HEK293 (cell line): Measurements from ENCODE around the gene KLHL29.

ENCODE experiments used
- CTCF ChIA-PET: fragments of 350-600 bp; formaldehyde crosslinking; extraction: SDS; loops from one replicate; lab custom pipeline; 2021; ENCODE audit warnings: antibody characterized with exemption; lab: Yijun Ruan, JAX
- POLR2A ChIA-PET: fragments of 300-600 bp; formaldehyde crosslinking; extraction: SDS; loops from one replicate; lab custom pipeline; 2020; ENCODE audit warnings: antibody characterized with exemption, inconsistent platforms; lab: Yijun Ruan, JAX
- H3K27ac ChIP-seq: fragments of 200-500 bp; sonication (Bioruptor generic); 2 replicates; pipeline ENCODE4 v1.5.1; 2014; ENCODE audit warnings: low read depth, low read length, control low read depth, inconsistent platforms; ENCODE audit errors: extremely low read depth
- H3K36me3 ChIP-seq, 2 experiments: fragments of 200-500 bp in 1 of 2; sonication (Bioruptor generic) in 1 of 2; 1 replicate in 1 of 2; 2 replicates in 1 of 2; pipeline ENCODE4 v1.5.1; 2014 to 2017; ENCODE audit warnings: inconsistent platforms in 2 of 2, low read length in 2 of 2; ENCODE audit not compliant: control insufficient read depth in 2 of 2, insufficient read depth in 1 of 2
- H3K4me1 ChIP-seq: fragments of 200-500 bp; sonication (Bioruptor generic); 2 replicates; pipeline ENCODE4 v1.5.1; 2014; ENCODE audit warnings: mild to moderate bottlenecking, low read length, inconsistent platforms; ENCODE audit not compliant: control insufficient read depth, insufficient read depth
- H3K4me3 ChIP-seq: 2 replicates; pipeline ENCODE4 v1.5.1; 2011; ENCODE audit warnings: low read depth, mild to moderate bottlenecking, control low read depth, low read length, moderate library complexity
- H3K9me3 ChIP-seq: fragments of 200-500 bp; sonication (Bioruptor generic); 2 replicates; pipeline ENCODE4 v1.5.1; 2014; ENCODE audit warnings: low read depth, low read length, inconsistent platforms; ENCODE audit not compliant: control insufficient read depth, insufficient read depth
- KLF7 ChIP-seq: fragments of 450-650 bp; formaldehyde crosslinking; IDR thresholded peaks from 2 replicates; pipeline ENCODE4 v1.5.1; 2016; ENCODE audit warnings: missing biosample characterization, missing genetic modification characterization, borderline replicate concordance
- PRDM2 ChIP-seq: fragments of 450-650 bp; formaldehyde crosslinking; IDR thresholded peaks from 2 replicates; pipeline ENCODE4 v1.5.1; 2016; ENCODE audit warnings: missing biosample characterization, missing genetic modification characterization, borderline replicate concordance
- REPIN1 ChIP-seq: fragments of 450-650 bp; formaldehyde crosslinking; IDR thresholded peaks from 2 replicates; pipeline ENCODE4 v1.5.1; 2017; ENCODE audit warnings: missing biosample characterization, missing genetic modification characterization, low read depth
- SALL2 ChIP-seq: fragments of 450-650 bp; formaldehyde crosslinking; IDR thresholded peaks from 2 replicates; pipeline ENCODE4 v1.5.0; 2017; ENCODE audit warnings: missing biosample characterization, mild to moderate bottlenecking, missing genetic modification characterization, borderline replicate concordance
- ZNF10 ChIP-seq: fragments of 450-650 bp; formaldehyde crosslinking; IDR thresholded peaks from 2 replicates; pipeline ENCODE4 v1.5.1; 2017; ENCODE audit warnings: missing biosample characterization, missing genetic modification characterization
- ZNF121 ChIP-seq: fragments of 450-650 bp; formaldehyde crosslinking; IDR thresholded peaks from 2 replicates; pipeline ENCODE4 v1.5.1; 2016; ENCODE audit warnings: missing biosample characterization, missing genetic modification characterization
- ZNF133 ChIP-seq: fragments of 450-650 bp; formaldehyde crosslinking; IDR thresholded peaks from 2 replicates; pipeline ENCODE4 v1.5.1; 2016; ENCODE audit warnings: missing biosample characterization, missing genetic modification characterization
- ZNF148 ChIP-seq: fragments of 450-650 bp; formaldehyde crosslinking; IDR thresholded peaks from 2 replicates; pipeline ENCODE4 v1.5.0; 2017; ENCODE audit warnings: missing biosample characterization, missing genetic modification characterization, borderline replicate concordance
- ZNF16 ChIP-seq: fragments of 450-650 bp; formaldehyde crosslinking; IDR thresholded peaks from 2 replicates; pipeline ENCODE4 v1.5.1; 2016; ENCODE audit warnings: low read depth, missing biosample characterization, missing genetic modification characterization
- ZNF175 ChIP-seq: fragments of 450-650 bp; formaldehyde crosslinking; IDR thresholded peaks from 2 replicates; pipeline ENCODE4 v1.5.1; 2016; ENCODE audit warnings: missing biosample characterization, missing genetic modification characterization
- ZNF266 ChIP-seq: fragments of 450-650 bp; formaldehyde crosslinking; IDR thresholded peaks from 2 replicates; pipeline ENCODE4 v1.5.1; 2016; ENCODE audit warnings: missing biosample characterization, missing genetic modification characterization, low read depth
- ZNF350 ChIP-seq: fragments of 450-650 bp; formaldehyde crosslinking; IDR thresholded peaks from 2 replicates; pipeline ENCODE4 v1.5.0; 2017; ENCODE audit warnings: missing biosample characterization, mild to moderate bottlenecking, missing genetic modification characterization
- ZNF426 ChIP-seq: fragments of 450-650 bp; formaldehyde crosslinking; IDR thresholded peaks from 2 replicates; pipeline ENCODE4 v1.5.1; 2017; ENCODE audit warnings: missing biosample characterization, missing genetic modification characterization, mild to moderate bottlenecking, inconsistent platforms, moderate library complexity
- ZNF501 ChIP-seq: fragments of 450-650 bp; formaldehyde crosslinking; IDR thresholded peaks from 2 replicates; pipeline ENCODE4 v1.5.1; 2016; ENCODE audit warnings: missing biosample characterization, missing genetic modification characterization
- ZNF510 ChIP-seq: fragments of 450-650 bp; formaldehyde crosslinking; IDR thresholded peaks from 2 replicates; pipeline ENCODE4 v1.5.1; 2018; ENCODE audit warnings: mild to moderate bottlenecking, missing genetic modification characterization, missing biosample characterization; ENCODE audit not compliant: insufficient replicate concordance
- ZNF560 ChIP-seq: fragments of 450-650 bp; formaldehyde crosslinking; IDR thresholded peaks from 2 replicates; pipeline ENCODE4 v1.5.1; 2017; ENCODE audit warnings: missing biosample characterization, missing genetic modification characterization, borderline replicate concordance
- ZNF571 ChIP-seq: fragments of 450-650 bp; formaldehyde crosslinking; IDR thresholded peaks from 2 replicates; pipeline ENCODE4 v1.5.0; 2017; ENCODE audit warnings: missing biosample characterization, missing genetic modification characterization
- ZNF610 ChIP-seq: fragments of 450-650 bp; formaldehyde crosslinking; IDR thresholded peaks from 2 replicates; pipeline ENCODE4 v1.5.1; 2016; ENCODE audit warnings: missing biosample characterization, missing genetic modification characterization, borderline replicate concordance
- ZNF677 ChIP-seq: fragments of 450-650 bp; IDR thresholded peaks from 2 replicates; pipeline ENCODE4 v1.5.0; 2018; ENCODE audit warnings: missing biosample characterization, mild to moderate bottlenecking, missing genetic modification characterization, moderate library complexity
- ZNF704 ChIP-seq: fragments of 450-650 bp; formaldehyde crosslinking; IDR thresholded peaks from 2 replicates; pipeline ENCODE4 v1.5.1; 2016; ENCODE audit warnings: missing biosample characterization, missing genetic modification characterization
- ZSCAN4 ChIP-seq: fragments of 450-650 bp; formaldehyde crosslinking; IDR thresholded peaks from 2 replicates; pipeline ENCODE4 v1.5.1; 2017; ENCODE audit warnings: missing biosample characterization, missing genetic modification characterization

KLHL29 gene

DNA sequence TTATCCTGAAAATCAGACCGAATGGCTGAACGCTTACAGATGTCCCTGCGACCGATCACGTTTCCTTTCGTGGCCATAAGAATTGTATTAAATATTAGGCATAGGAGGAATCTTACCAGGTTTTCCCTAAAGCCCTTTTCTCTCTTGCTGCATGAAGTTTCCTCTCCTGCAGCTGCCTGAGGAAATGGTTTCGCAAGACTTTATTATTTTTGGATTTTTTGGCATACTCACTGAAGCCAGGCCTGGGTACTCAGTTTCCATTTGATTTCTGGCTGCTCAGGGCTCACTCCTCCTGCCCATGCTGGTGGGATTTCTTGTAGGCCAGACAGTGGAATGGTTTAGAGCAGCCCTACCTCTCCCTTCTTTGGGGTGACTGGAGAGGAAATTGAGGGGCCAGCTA, 114.0 kb downstream of the KLHL29 start:
- POLR2A ChIA-PET, result no interaction called here
- CTCF ChIA-PET, result no interaction called here
- Histone ChIP-seq H3K4me1 (peaks cover 5% of the 10 kb centered on the region; the same call in 1 of the 2 replicates), H3K36me3 (no peaks in the 10 kb centered on the region), H3K4me3 (no peak overlapping the region), H3K27ac (no peak overlapping the region), H3K9me3 (no peaks in the 10 kb centered on the region)
- TF ChIP-seq ZNF560 (tag by site-specific recombination), result no peak
- no peak for TF ChIP-seq ZNF175
- no peak for TF ChIP-seq ZNF426 (tag by site-specific recombination)
- no peak for TF ChIP-seq REPIN1
- no peak for TF ChIP-seq PRDM2 (tag by site-specific recombination)
- TF ChIP-seq ZNF121 (tag by site-specific recombination), result no peak
- TF ChIP-seq ZNF16, result no peak
- no peak for TF ChIP-seq ZNF610

GRCh38 chr2:23499439-23499838, 114.5 kb downstream of the KLHL29 start:
- Histone ChIP-seq H3K27ac (no peak overlapping the region), H3K36me3 (no peaks in the 10 kb centered on the region), H3K4me3 (no peak overlapping the region), H3K9me3 (no peaks in the 10 kb centered on the region), H3K4me1 (peaks cover 5% of the 10 kb centered on the region; the same call in 1 of the 2 replicates)
- ChIA-PET POLR2A (no interaction called here), CTCF (no interaction called here)
- TF ChIP-seq ZSCAN4 (tag by site-specific recombination), result no peak
- no peak for TF ChIP-seq ZNF510
- no peak for TF ChIP-seq KLF7 (tag by site-specific recombination)
- no peak for TF ChIP-seq ZNF266 (tag by site-specific recombination)
- no peak for TF ChIP-seq ZNF571 (tag by site-specific recombination)
- no peak for TF ChIP-seq ZNF704 (tag by site-specific recombination)
- no peak for TF ChIP-seq ZNF501 (tag by site-specific recombination)
- no peak for TF ChIP-seq ZNF133 (tag by site-specific recombination)
- no peak for TF ChIP-seq ZNF677
- no peak for TF ChIP-seq ZNF350 (tag by site-specific recombination)
- no peak for TF ChIP-seq SALL2 (tag by site-specific recombination)
- no peak for TF ChIP-seq ZNF10 (tag by site-specific recombination)
- no peak for TF ChIP-seq ZNF148
